Measurements from ENCODE around the gene TSPAN12.

TSPAN12 gene

GRCh38 chr7:120841608-120842007 is 16.3 kb downstream of the TSPAN12 start:
- no peak for DNase-seq

GRCh38 chr7:120838281-120838682 is 19.7 kb downstream of the TSPAN12 start:
- no peak for DNase-seq

GRCh38 chr7:120837599-120837998 is 20.3 kb downstream of the TSPAN12 start:
- DNase-seq, result no peak

GRCh38 chr7:120836556-120837115 is 21.3 kb downstream of the TSPAN12 start:
- DNase-seq, result no peak

GRCh38 chr7:120834726-120835125 is 23.2 kb downstream of the TSPAN12 start:
- no peak for DNase-seq

GRCh38 chr7:120833546-120833945 is 24.4 kb downstream of the TSPAN12 start:
- DNase-seq, result peak; percentile 12

GRCh38 chr7:120832803-120833202 is 25.1 kb downstream of the TSPAN12 start:
- DNase-seq, result no peak

GRCh38 chr7:120831260-120831659 is 26.7 kb downstream of the TSPAN12 start:
- DNase-seq, result no peak

- no peak for DNase-seq
These were observed 28.5 kb downstream of the TSPAN12 start for GRCh38 chr7:120829487-120829886.

- DNase-seq, result no peak
These were observed 29.4 kb downstream of the TSPAN12 start for GRCh38 chr7:120828528-120828927.

- DNase-seq, result no peak
These were observed 30.4 kb downstream of the TSPAN12 start for GRCh38 chr7:120827371-120828118.

- DNase-seq, result no peak
These were observed 32.4 kb downstream of the TSPAN12 start for GRCh38 chr7:120825576-120825975.

- no peak for DNase-seq
These were observed 32.8 kb downstream of the TSPAN12 start for GRCh38 chr7:120825152-120825551.

GRCh38 chr7:120819861-120820260 is 38.1 kb downstream of the TSPAN12 start:
- peak; percentile 31 for DNase-seq

- DNase-seq, result no peak
These were observed 40.1 kb downstream of the TSPAN12 start for GRCh38 chr7:120817851-120818250.

GRCh38 chr7:120814253-120814939 is 43.5 kb downstream of the TSPAN12 start:
- DNase-seq, result no peak

- DNase-seq, result no peak
These were observed 44.2 kb downstream of the TSPAN12 start for GRCh38 chr7:120813546-120814252.

GRCh38 chr7:120813089-120813488 is 44.9 kb downstream of the TSPAN12 start:
- no peak for DNase-seq

- no peak for DNase-seq
These were observed 48.7 kb downstream of the TSPAN12 start for GRCh38 chr7:120809260-120809659.

- no peak for DNase-seq
These were observed 50.6 kb downstream of the TSPAN12 start for GRCh38 chr7:120807390-120807789.

- no peak for DNase-seq
These were observed 51.3 kb downstream of the TSPAN12 start for GRCh38 chr7:120806669-120807068.

- peak; percentile 84 for DNase-seq
These were observed 52.1 kb downstream of the TSPAN12 start for GRCh38 chr7:120805636-120806388.

- no peak for DNase-seq
These were observed 55.2 kb downstream of the TSPAN12 start for GRCh38 chr7:120802751-120803150.
